HG03064 (cell line): ENCODE results near the gene TBC1D22B.
"Not testable (repeated sequence)": the region's sequence is repeated elsewhere in the genome, so short reads cannot be mapped to it uniquely, and the experiment has no call there.

Experiments
- ATAC-seq: cut with Tn5 transposase; IDR thresholded peaks from one replicate; pipeline ENCODE4 v1.9.1; 2021; ENCODE audit warnings: low read depth; ENCODE audit not compliant: unreplicated experiment

The TBC1D22B gene

GRCh38 chr6:37317312-37318038 lies 59.9 kb downstream of the TBC1D22B start:
- no peak for ATAC-seq

GRCh38 chr6:37319156-37319555 lies 61.6 kb downstream of the TBC1D22B start:
- ATAC-seq = no peak

GRCh38 chr6:37319856-37320480 lies 62.4 kb downstream of the TBC1D22B start:
- no peak for ATAC-seq

- ATAC-seq = no peak
These were observed 63.1 kb downstream of the TBC1D22B start for GRCh38 chr6:37320646-37321045.

GRCh38 chr6:37321101-37321500 lies 63.5 kb downstream of the TBC1D22B start:
- no peak for ATAC-seq

- ATAC-seq = no peak
These were observed 64.2 kb downstream of the TBC1D22B start for GRCh38 chr6:37321516-37322415.

GRCh38 chr6:37323580-37323979 lies 66.0 kb downstream of the TBC1D22B start:
- ATAC-seq = no peak

GRCh38 chr6:37324131-37325033 lies 66.8 kb downstream of the TBC1D22B start:
- ATAC-seq = no peak

GRCh38 chr6:37330345-37330744 lies 72.8 kb downstream of the TBC1D22B start:
- ATAC-seq = not testable (repeated sequence)

GRCh38 chr6:37331047-37331446 lies 73.5 kb downstream of the TBC1D22B start:
- no peak for ATAC-seq

- no peak for ATAC-seq
These were observed 75.3 kb downstream of the TBC1D22B start for GRCh38 chr6:37332894-37333293.

- no peak for ATAC-seq
These were observed 76.5 kb downstream of the TBC1D22B start for GRCh38 chr6:37334047-37334446.

- ATAC-seq = not testable (repeated sequence)
These were observed 80.7 kb downstream of the TBC1D22B start for GRCh38 chr6:37338317-37338716.

- ATAC-seq = no peak
These were observed 81.2 kb downstream of the TBC1D22B start for GRCh38 chr6:37338745-37339255.

GRCh38 chr6:37339741-37340638 lies 82.4 kb downstream of the TBC1D22B start:
- no peak for ATAC-seq

GRCh38 chr6:37340639-37340943 lies 83.0 kb downstream of the TBC1D22B start:
- ATAC-seq = no peak

- ATAC-seq = no peak
These were observed 85.7 kb downstream of the TBC1D22B start for GRCh38 chr6:37343248-37343647.

- ATAC-seq = no peak
These were observed 86.7 kb downstream of the TBC1D22B start for GRCh38 chr6:37344308-37344707.

- ATAC-seq = not testable (repeated sequence)
These were observed 88.2 kb downstream of the TBC1D22B start for GRCh38 chr6:37345804-37346203.
